Testis (tissue), 3 donors: Measurements from ENCODE around the gene C1QL2. TPM values are rescaled to one million over a fixed set of nuclear protein-coding genes. Genes with fewer than 3 reads are reported as not detected.

ENCODE experiments used
- DNase-seq: peaks from one replicate; pipeline ENCODE4 v3.0.0-alpha.2; 2019
- H3K27ac ChIP-seq, 2 donors: fragments of 200-600 bp; sonication (generic); one replicate each; pipeline ENCODE4 v1.5.1; 2019
- H3K27me3 ChIP-seq: fragments of 200-600 bp; sonication (generic); one replicate; pipeline ENCODE4 v1.5.1; 2019
- H3K36me3 ChIP-seq: fragments of 200-600 bp; sonication (generic); one replicate; pipeline ENCODE4 v1.5.1; 2017; ENCODE audit warnings: low read depth; ENCODE audit errors: missing control alignments
- H3K4me1 ChIP-seq: fragments of 200-600 bp; sonication (generic); one replicate; pipeline ENCODE4 v1.5.1; 2019
- H3K4me3 ChIP-seq, 2 donors: fragments of 200-600 bp; sonication (generic); one replicate each; pipeline ENCODE4 v1.5.1; 2017 to 2019
- H3K9me3 ChIP-seq: fragments of 200-600 bp; sonication (generic); one replicate; pipeline ENCODE4 v1.5.1; 2017
- POLR2A ChIP-seq: fragments of 450-650 bp; IDR thresholded peaks from one replicate; pipeline ENCODE4 v1.6.1; 2017; ENCODE audit warnings: antibody characterized with exemption, mild to moderate bottlenecking, moderate library complexity
- WGBS, 2 donors: methylation state at CpG; one replicate each; pipeline ENCODE4 v1.1.5; 2018; 5-methylcytosine and 5-hydroxymethylcytosine counted together
- intact Hi-C: fragments of 100-400 bp; cut with DNase I; formaldehyde crosslinking; loops from one replicate; pipeline ENCODE4 v1.15.1; 2023; ENCODE audit warnings: low total_unique reads
- polyA plus RNA-seq: library from polyadenylated mRNA; stranded (reverse); fragments of 350-450 nt; fragmentation: Illumina TruSeq; extraction: RNeasy Lipid Tissue Mini Kit (QIAGEN cat#74804); gene quantifications from one replicate; pipeline ENCODE4 v1.2.3, GENCODE V29; 2014; ENCODE audit warnings: low read depth, low replicate concordance; ENCODE audit not compliant: insufficient read depth
- total RNA-seq, 2 donors: library from RNA; depleted of rRNA; stranded (reverse); fragments of >200 nt; gene quantifications; one replicate each; pipeline ENCODE4 v1.2.3, GENCODE V29; 2016
- TF ChIP-seq, protein P1 (sequence below), 3 experiments: fragments of 450-650 bp in 2 of 3; fragments of 200-600 bp in 1 of 3; sonication (generic) in 1 of 3; IDR thresholded peaks; one replicate each; pipeline ENCODE4 v1.5.1; 2016 to 2019; ENCODE audit warnings: antibody characterized with exemption in 3 of 3, mild to moderate bottlenecking in 2 of 3, moderate library complexity in 1 of 3

C1QL2 gene
- total and polyA plus RNA-seq, 3 donors from 2014 or later: 0.55 to 1.2 TPM; not detected in 1

DNA sequence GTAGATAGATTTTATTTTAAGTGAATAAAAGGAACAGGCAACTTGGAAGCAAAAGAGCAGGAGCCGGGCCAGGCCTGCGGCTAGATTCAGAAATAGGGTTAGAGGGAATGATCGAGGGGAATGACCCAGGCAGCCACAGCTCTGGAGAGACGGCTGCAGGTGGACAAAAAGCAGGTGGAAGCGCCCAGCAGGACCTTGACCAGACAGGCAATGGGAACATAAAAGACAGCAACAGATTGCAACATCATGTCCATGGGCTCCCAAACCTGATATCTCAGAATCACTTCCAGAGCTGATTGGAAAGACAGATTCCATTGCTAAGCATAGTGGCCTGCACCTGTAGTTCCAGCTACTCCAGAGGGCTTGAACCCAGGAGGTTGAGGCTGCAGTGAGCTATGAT lies 36.5 kb upstream of the C1QL2 start:
- no peaks in the 10 kb centered on the region for H3K27me3 ChIP-seq
- no peak overlapping the region for H3K27ac ChIP-seq
- no peaks in the 10 kb centered on the region for H3K9me3 ChIP-seq
- no peak overlapping the region for H3K4me3 ChIP-seq
- H3K4me1 ChIP-seq: peaks cover 24% of the 10 kb centered on the region
- no peak for DNase-seq
- intact Hi-C loops: no loop called here
- WGBS, 2 donors: 85 to 93% methylated on average over 5 of the region's 5 CpGs
- TF ChIP-seq POLR2A: no peak
- TF ChIP-seq, protein P1, sequence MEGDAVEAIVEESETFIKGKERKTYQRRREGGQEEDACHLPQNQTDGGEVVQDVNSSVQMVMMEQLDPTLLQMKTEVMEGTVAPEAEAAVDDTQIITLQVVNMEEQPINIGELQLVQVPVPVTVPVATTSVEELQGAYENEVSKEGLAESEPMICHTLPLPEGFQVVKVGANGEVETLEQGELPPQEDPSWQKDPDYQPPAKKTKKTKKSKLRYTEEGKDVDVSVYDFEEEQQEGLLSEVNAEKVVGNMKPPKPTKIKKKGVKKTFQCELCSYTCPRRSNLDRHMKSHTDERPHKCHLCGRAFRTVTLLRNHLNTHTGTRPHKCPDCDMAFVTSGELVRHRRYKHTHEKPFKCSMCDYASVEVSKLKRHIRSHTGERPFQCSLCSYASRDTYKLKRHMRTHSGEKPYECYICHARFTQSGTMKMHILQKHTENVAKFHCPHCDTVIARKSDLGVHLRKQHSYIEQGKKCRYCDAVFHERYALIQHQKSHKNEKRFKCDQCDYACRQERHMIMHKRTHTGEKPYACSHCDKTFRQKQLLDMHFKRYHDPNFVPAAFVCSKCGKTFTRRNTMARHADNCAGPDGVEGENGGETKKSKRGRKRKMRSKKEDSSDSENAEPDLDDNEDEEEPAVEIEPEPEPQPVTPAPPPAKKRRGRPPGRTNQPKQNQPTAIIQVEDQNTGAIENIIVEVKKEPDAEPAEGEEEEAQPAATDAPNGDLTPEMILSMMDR (IDR thresholded peaks at IDR 0.05): no peak
- no peaks in the 10 kb centered on the region for H3K36me3 ChIP-seq

DNA sequence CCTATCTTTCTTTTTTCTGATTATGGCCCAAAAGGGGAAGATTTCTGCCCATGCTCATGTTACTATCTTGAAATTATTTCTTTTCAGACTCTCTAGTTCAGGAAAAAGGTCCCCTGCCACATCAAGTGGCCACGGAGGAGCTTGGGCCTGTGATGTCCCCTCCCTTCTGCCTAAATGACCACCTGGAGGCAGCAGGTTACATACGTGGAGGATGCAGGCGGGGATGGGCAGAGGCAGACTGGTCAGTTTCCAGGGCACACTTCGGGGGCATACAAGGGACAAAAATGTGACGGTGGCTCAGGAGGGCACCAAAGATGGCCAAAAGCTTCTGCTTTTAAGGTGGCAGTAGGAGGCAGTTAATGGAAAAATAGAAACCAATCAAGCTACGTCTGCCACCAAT lies 34.3 kb upstream of the C1QL2 start:
- H3K4me1 ChIP-seq: peaks cover 14% of the 10 kb centered on the region
- intact Hi-C loops: no loop called here
- DNase-seq: no peak
- TF ChIP-seq POLR2A: no peak
- TF ChIP-seq, protein P1 (IDR thresholded peaks at IDR 0.05): no peak
- H3K27ac ChIP-seq: no peak overlapping the region
- H3K4me3 ChIP-seq: no peak overlapping the region
- no peaks in the 10 kb centered on the region for H3K9me3 ChIP-seq
- no peaks in the 10 kb centered on the region for H3K36me3 ChIP-seq
- no peaks in the 10 kb centered on the region for H3K27me3 ChIP-seq
- 81 to 94% methylated on average over 6 of the region's 6 CpGs for WGBS, 2 donors

DNA sequence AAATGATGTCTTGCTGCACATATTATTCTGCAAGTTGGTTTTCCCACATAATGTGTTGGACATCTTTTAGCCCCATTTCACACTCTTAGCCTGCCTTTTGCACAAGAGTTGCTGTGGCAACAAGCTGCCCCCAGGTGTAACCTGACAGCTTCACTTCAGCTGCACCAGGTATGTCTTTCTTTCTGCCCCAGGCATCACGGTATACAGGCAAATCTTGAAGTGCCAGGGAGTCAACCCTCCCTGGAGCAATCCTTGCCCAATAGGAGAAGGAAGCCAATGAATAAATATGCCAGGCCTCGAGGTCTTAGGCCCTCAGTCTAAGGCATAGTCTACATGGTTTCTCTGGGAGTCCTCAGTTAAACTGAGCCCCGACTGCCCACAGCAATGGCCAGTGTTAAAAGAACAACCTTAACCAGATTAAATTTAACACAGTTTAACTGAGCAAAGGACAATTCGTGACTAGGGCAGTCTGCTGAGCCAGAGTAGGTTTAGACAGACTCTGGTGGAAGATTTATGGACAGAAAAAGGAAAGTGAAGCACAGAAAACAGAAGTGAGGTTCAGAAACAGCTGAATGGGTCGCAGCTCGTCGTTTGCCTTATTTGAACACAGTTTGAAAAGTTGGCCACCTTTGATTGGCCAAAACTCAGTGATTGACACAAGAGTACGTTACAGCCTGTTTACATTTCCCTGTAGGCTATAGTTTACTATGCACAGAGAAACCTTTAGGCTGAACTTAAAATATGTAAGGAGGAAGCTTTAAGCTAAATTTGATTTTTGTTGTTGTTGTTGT lies 32.0 kb upstream of the C1QL2 start:
- 74 to 77% methylated on average over 8 of the region's 8 CpGs for WGBS, 2 donors

DNA sequence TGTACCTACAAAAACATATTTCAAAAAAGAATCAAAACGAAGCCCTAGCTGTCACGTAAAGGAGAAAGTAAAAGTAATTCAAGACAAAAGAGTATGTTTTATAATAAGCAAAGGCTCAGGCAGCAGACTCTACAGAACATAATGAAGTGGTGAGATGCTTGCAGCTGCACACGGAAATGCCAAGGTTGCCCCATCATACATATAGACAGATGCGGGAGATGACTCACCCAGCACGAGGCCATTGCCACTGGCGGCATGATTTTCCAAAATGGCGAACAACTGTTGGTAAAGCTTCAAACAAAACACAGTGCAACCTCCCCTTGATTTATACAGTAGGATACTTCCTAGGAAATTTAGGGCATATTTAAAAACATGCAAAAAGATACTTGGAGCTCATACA lies 26.0 kb upstream of the C1QL2 start:
- TF ChIP-seq POLR2A: no peak
- TF ChIP-seq, protein P1 (IDR thresholded peaks at IDR 0.05): no peak
- no peak overlapping the region for H3K4me3 ChIP-seq
- no peak overlapping the region for H3K27ac ChIP-seq
- 87 to 90% methylated on average over 7 of the region's 7 CpGs for WGBS, 2 donors
- H3K27me3 ChIP-seq: no peaks in the 10 kb centered on the region
- intact Hi-C loops: no loop called here
- no peaks in the 10 kb centered on the region for H3K9me3 ChIP-seq
- DNase-seq: no peak
- H3K36me3 ChIP-seq: no peaks in the 10 kb centered on the region
- no peaks in the 10 kb centered on the region for H3K4me1 ChIP-seq

More for the DNA sequence above, 32.0 kb upstream of the C1QL2 start:
- no peak overlapping the region for H3K27ac ChIP-seq
- H3K36me3 ChIP-seq: no peaks in the 10 kb centered on the region
- no peak for TF ChIP-seq POLR2A
- TF ChIP-seq, protein P1 (IDR thresholded peaks at IDR 0.05): no peak
- H3K4me1 ChIP-seq: no peaks in the 10 kb centered on the region
- no peak for DNase-seq
- no peak overlapping the region for H3K4me3 ChIP-seq
- intact Hi-C loops: no loop called here
- H3K9me3 ChIP-seq: no peaks in the 10 kb centered on the region
- no peaks in the 10 kb centered on the region for H3K27me3 ChIP-seq
